HUDEP-2 (cell line): ENCODE data around the gene DSCAML1.
"Not testable (repeated sequence)": the region's sequence is repeated elsewhere in the genome, so short reads cannot be mapped to it uniquely, and the experiment has no call there.

ENCODE experiments used
- DNase-seq, 76 experiments: peaks; one replicate each; lab custom pipeline; 2025; ENCODE audit not compliant: unreplicated experiment in 76 of 76; lab: John Stamatoyannopoulos, UW

The DSCAML1 gene

DNA sequence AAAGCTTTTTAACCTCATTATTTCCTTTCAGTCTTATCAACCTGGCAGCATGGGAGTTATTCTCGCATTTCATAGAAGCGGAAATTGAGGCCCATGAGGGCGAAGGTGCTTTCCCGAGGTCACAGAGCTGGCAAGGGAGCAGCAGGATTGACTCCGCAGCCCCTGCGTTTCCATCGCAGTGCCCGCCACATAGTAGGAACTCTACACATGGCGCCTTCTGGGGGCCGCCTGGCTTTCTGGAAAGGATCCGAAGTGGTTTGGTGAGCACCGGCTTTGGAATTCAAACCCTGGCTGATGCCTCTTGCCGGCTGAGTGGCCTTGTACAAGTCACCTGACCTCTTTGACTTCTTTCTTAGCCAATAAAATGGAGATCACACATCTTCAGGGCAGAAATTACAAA lies 376.0 kb downstream of the DSCAML1 start:
- DNase-seq, result no peak

GRCh38 chr11:117420598-117420997 lies 376.4 kb downstream of the DSCAML1 start:
- no peak for DNase-seq

DNA sequence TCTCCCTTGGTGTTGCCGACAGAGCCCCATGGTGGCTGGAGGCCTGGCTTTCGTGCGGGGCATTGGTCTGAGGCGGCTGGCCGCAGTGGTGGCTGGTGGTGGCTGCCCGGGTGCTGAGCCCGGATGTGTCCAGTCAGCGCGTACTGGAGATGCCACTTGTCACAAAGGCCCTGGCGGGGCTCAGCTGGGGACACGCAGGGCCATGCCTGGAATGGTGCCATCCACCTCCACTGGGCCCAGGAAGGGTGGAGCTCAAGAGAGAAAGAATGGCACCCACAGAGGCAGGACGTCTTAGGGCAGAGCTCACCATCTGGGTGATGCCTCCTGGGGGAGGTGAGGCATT lies 376.9 kb downstream of the DSCAML1 start:
- DNase-seq, result no peak

DNA sequence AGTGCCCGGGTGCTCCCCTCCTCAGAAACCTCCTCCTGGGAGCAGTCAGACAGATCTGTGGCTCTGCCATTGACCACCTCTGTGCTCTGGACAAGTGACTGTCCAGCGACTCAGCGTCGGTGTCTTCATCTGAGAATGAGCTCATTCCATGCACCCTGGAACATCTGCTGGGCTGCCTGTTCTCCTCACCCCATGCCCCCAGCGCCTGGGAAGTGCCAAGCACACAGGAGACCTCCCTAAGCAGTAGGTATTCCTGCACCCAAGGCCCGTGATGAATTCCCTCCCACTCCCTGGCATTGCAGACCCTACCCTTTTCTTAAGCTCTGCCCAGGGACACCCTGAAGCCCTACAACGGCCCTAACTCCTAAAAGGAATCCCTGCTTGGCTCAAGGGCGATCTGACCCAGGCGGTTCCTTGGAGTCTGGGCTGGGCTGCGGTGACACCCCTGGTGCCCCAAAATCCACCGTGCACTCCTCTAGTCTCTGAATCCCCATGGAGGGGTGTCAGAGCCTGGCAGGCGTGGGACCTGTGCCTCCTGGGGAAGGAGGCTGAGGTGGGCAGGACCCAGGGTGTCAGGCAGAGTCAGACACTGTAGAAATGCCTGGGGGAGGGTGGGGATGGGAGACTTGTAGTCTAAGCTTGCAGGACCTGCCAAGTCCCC lies 377.4 kb downstream of the DSCAML1 start:
- no peak for DNase-seq

GRCh38 chr11:117418737-117419481 lies 378.1 kb downstream of the DSCAML1 start:
- no peak for DNase-seq

GRCh38 chr11:117417856-117418255 lies 379.2 kb downstream of the DSCAML1 start:
- no peak for DNase-seq

GRCh38 chr11:117417342-117417741 lies 379.7 kb downstream of the DSCAML1 start:
- no peak for DNase-seq

- DNase-seq, result no peak
Measured at GRCh38 chr11:117415358-117415896, 381.6 kb downstream of the DSCAML1 start.

DNA sequence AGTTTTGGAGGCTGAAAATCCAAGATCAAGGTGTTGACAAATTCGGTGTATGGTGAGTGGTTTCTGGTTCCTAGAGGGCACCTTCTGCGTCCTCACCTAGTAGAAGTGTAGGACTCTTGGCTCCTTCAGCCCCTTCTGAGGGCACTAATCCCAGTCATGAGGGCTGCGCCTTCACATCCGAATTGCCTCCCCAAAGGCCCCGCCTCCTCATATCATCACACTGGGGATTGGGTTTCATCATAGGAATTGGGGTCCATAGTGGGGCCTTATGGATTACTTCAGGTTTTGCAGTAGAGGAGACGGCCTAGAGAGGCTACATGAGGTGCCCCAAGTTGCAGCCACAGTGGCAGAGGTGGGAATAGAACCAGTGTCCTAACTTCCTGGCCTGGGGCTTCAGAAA lies 382.3 kb downstream of the DSCAML1 start:
- no peak for DNase-seq

DNA sequence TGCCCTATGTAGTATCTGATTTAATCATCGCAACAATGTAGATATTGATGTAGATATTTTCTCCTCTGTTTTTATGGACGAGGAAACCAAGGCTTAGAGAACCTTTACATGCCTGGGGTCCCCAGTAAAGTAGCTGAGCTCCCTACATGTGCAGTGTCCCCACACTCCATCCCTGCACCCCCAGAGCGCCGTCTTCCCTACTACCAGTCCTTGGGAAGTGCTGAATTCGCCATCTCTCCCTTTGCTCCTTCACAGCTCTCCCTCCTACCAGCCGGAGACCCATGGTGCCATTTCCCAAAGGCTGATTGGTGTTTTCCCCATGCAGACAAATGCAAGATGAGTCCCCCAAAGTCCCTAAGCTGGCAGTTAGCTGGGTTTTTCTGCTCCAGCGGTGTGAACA lies 383.4 kb downstream of the DSCAML1 start:
- DNase-seq, result no peak

DNA sequence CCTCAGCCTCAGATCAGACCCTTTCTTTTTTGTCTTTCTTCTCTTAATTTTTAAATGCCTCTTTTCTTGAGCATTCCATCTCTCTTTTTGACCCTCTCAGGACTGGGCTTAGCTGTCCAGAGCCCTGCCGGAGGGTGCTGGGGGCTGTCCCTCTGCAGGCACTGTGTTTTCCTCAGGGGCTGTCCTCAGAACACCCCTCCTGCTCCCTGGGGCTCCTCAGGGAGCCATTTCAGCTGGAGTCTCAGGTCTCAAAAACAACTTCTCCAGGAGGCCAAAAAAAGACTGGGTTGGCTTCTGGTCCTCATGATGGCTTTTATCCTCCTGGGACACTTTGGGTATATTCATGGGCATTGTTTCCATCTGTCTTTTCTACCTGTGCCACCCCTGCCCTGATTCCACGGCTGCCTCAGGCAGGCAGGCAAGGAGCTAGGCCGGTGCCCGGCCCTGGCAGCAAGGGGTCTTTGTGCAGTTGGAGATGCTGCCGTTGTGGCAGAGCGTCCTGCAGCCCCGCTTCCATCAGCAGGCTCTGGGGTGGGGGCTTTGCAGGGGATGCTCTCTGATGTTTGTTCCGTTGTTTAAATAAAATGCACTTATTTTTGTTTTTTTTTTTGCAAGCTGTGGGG lies 384.3 kb downstream of the DSCAML1 start:
- no peak for DNase-seq

- DNase-seq, result no peak
Measured at GRCh38 chr11:117412176-117412575, 384.8 kb downstream of the DSCAML1 start.

DNA sequence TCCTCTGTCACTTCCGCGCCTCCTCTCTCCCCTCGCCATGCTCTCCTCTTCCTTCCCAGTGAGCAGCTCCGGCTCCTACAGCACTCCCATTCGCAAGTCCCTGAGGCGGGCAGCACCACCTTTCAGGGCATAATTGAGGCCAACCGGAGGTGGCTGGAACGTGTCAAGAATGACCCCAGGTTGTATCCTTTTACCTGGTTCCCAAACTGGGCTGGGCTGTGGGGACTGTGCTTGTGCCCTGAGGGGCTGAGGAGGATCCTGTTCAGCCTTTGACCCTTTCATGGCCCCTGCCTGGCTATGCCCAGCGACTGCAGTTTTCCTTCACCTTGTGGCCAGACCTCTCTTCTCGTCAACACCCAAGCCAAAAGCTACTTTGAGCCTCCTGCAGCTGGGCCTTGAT lies 385.3 kb downstream of the DSCAML1 start:
- no peak for DNase-seq

DNA sequence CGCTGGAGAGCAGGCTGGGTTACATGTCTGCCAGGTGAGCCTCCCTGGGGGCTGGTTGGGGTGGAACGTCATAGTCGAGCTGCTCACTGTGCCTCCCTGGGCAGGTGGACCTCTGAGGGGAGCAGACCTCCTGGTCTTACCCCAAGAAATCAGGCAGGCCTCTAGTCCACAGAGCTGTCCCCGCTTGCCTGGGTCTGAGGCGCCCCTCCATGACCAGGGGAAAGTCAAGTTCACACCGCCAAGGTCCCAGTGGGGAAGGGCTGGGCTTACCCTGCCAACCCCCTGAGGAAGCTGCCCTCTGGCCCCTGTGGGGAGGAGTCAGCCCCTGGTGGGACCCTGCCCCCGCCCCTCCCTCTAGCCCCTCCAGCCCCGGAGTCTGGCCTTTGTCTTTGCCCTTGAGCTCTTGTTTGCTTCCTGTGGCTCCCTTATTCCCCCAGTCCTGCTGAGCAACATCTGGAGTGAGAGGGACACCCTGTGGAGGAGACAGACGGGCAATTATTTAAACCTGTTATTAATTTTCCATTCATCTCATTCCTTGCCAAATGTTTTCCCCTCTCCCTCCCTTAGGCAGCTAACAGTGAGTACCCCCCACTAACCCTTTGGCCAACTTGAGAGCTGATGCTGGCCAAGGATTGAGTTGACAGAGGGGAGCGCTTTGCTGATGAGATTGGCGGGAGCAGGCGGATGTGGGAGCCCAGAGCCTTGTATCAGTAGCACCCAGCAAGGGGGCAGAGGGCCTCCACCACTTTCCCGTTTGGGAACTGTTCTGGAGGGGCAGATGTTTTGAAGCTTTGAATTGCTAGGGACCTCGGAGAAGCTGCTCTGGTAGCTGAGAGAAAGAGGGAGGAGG lies 385.9 kb downstream of the DSCAML1 start:
- DNase-seq, result no peak

DNA sequence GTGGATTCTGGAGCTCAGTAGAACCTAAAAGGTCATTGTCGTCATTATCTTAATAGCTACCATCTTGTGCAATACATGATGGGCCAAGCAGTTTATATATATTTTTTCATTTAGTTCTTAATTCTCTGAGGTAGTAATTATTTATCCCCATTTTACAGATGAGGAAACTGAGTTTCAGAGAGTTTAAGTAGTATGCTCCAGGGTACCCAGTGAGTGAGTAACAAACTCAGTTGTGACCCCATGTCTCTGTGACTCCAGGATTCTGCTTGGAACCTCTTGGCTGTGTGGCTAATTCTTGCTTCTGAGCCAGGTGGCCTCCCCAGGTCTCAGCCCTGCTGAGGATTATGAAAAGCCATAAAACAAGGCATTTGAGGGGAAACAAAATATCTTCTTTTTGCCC lies 386.8 kb downstream of the DSCAML1 start:
- DNase-seq, result no peak

- DNase-seq, result no peak
Measured at GRCh38 chr11:117409511-117409910, 387.5 kb downstream of the DSCAML1 start.

- DNase-seq, result no peak
Measured at GRCh38 chr11:117408356-117408755, 388.7 kb downstream of the DSCAML1 start.

DNA sequence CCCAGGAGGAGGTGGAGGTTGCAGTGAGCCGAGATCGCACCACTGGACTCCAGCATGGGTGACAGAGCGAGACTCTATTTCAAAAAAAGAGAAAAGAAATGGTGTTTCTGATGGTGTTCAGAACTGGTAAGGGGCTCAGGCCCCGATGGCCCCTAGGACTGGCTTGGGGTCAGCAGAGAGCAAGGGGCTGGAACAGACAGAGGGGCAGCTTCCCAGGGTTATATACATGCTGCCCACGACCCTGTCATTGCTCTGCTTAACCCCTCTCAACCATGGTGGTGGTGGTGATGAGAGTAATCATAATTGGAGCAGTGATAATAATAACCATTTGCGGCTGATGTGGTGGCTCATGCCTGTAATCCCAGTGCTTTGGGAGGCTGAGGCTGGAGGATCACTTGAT lies 390.0 kb downstream of the DSCAML1 start:
- DNase-seq, result no peak

- DNase-seq, result not testable (repeated sequence)
Measured at GRCh38 chr11:117405898-117406297, 391.1 kb downstream of the DSCAML1 start.

GRCh38 chr11:117399100-117399840 lies 397.7 kb downstream of the DSCAML1 start:
- DNase-seq, result not testable (repeated sequence)
